ENCODE data around the gene PBXIP1. TPM values are rescaled to one million over a fixed set of nuclear protein-coding genes. Genes with fewer than 3 reads are reported as not detected.

PBXIP1 gene
- polyA plus RNA-seq, 1 experiment, result 83.1 TPM

- CTCF ChIA-PET, result interaction anchor here (1.1 to 9.0 kb wide), 8 partner anchors 11 to 57 kb away, joined by 3 to 95 read pairs (median 6); partner anchors contain the start of genes ADAM15, FLAD1, PBXIP1 and SHC1
- Histone ChIP-seq H3K36me3 (ENCODE audit: control insufficient read depth, insufficient read depth, low read length) (peaks cover 5% of the 10 kb centered on the region; the same call in 1 of the 2 replicates), H3K4me3 (ENCODE audit: low read depth, low read length) (no peak overlapping the region), H3K27me3 (ENCODE audit: control insufficient read depth, insufficient read depth, low read length) (no peaks in the 10 kb centered on the region)
- POLR2A ChIA-PET, result interaction anchor here (0.5 to 0.6 kb wide), 2 partner anchors 28 to 1717 kb away, joined by 3 to 4 read pairs; no protein-coding TSS in a partner anchor
- no peak for DNase-seq (ENCODE audit: low read depth)
- TF ChIP-seq CTCF (IDR thresholded peaks at IDR 0.05; ENCODE audit: insufficient read depth, low read depth, low read length), result no peak
Observed at GRCh38 chr1:154994269-154994587, 38.3 kb upstream of the PBXIP1 start.

- Histone ChIP-seq H3K36me3 (ENCODE audit: control insufficient read depth, insufficient read depth, low read length) (peaks cover 8% of the 10 kb centered on the region), H3K4me3 (ENCODE audit: low read depth, low read length) (no peak within 1 kb of the TSS), H3K27me3 (ENCODE audit: control insufficient read depth, insufficient read depth, low read length) (no peaks in the 10 kb centered on the region)
- no peak for DNase-seq (ENCODE audit: low read depth)
- no peak for TF ChIP-seq CTCF (IDR thresholded peaks at IDR 0.05; ENCODE audit: insufficient read depth, low read depth, low read length)
- ChIA-PET CTCF (interaction anchor here (0.6 to 9.0 kb wide), 9 partner anchors 10 to 97 kb away, joined by 3 to 95 read pairs (median 5); partner anchors contain the start of genes ADAM15, FLAD1, PBXIP1 and SHC1), POLR2A (interaction anchor here (0.5 to 0.6 kb wide), 2 partner anchors 27 to 1718 kb away, joined by 3 to 4 read pairs; no protein-coding TSS in a partner anchor)
Observed at GRCh38 chr1:154993572-154994268, 37.8 kb upstream of the PBXIP1 start, which contains the start of gene LENEP. Gene LENEP (plus strand): TSS chr1:154993586. CDS start chr1:154993608, 22 bp downstream.

- Histone ChIP-seq H3K4me3 (ENCODE audit: low read depth, low read length) (no peak overlapping the region), H3K27me3 (ENCODE audit: control insufficient read depth, insufficient read depth, low read length) (no peaks in the 10 kb centered on the region), H3K36me3 (ENCODE audit: control insufficient read depth, insufficient read depth, low read length) (peaks cover 14% of the 10 kb centered on the region)
- no peak for DNase-seq (ENCODE audit: low read depth)
- POLR2A ChIA-PET, result no interaction called here
- CTCF ChIA-PET, result interaction anchor here (0.6 to 9.0 kb wide), 6 partner anchors 10 to 96 kb away, joined by 3 to 95 read pairs (median 10); partner anchors contain the start of genes ADAM15, FLAD1 and PBXIP1
- TF ChIP-seq CTCF (IDR thresholded peaks at IDR 0.05; ENCODE audit: insufficient read depth, low read depth, low read length), result peak; percentile 28
Observed at GRCh38 chr1:154992721-154993571, 37.0 kb upstream of the PBXIP1 start.

DNA sequence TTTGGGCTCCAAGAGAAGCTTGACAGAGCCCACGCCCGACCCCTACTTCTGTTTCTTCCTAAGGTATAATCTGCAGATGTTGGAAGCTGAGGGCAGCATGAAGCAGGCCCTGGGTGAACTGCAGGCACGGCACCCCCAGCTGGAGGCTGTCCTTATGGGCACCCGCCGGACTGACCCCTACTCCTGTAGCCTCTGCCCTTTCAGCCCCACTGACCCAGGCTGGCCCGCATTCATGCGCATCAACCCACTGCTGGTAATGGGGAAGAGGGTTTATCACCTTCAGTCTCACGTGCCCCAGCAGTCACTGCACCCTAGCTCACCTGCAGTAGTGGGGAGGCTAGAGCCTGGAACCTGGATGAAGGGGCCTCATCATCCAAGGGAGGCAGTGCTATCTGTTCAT is 34.4 kb upstream of the PBXIP1 start:
- Histone ChIP-seq H3K27me3 (ENCODE audit: control insufficient read depth, insufficient read depth, low read length) (no peaks in the 10 kb centered on the region), H3K4me3 (ENCODE audit: low read depth, low read length) (no peak overlapping the region), H3K36me3 (ENCODE audit: control insufficient read depth, insufficient read depth, low read length) (peaks cover 17% of the 10 kb centered on the region)
- TF ChIP-seq CTCF (IDR thresholded peaks at IDR 0.05; ENCODE audit: insufficient read depth, low read depth, low read length), result no peak
- DNase-seq (ENCODE audit: low read depth), result no peak
- CTCF ChIA-PET, result no interaction called here
- POLR2A ChIA-PET, result no interaction called here

All from BJ (cell line).